OCI-LY1 (cell line): ENCODE data around the gene AKT3.
"Not testable (repeated sequence)": the region's sequence is repeated elsewhere in the genome, so short reads cannot be mapped to it uniquely, and the experiment has no call there.

Experiments
- H2AFZ ChIP-seq: fragments of 200-600 bp; sonication (generic), shearing (Covaris generic); 2 replicates; pipeline ENCODE4 v1.6.0; 2014; ENCODE audit warnings: antibody characterized with exemption, mild to moderate bottlenecking, low read length
- H3F3A ChIP-seq: fragments of 200-600 bp; sonication (generic), shearing (Covaris generic); 2 replicates; pipeline ENCODE4 v1.6.0; 2014; ENCODE audit warnings: mild to moderate bottlenecking, antibody characterized with exemption, low read length, moderate library complexity; ENCODE audit not compliant: insufficient read depth
- H3K27ac ChIP-seq: fragments of 200-600 bp; sonication (generic); 2 replicates; pipeline ENCODE4 v1.5.1; 2014; ENCODE audit warnings: low read length, mixed run types, mild to moderate bottlenecking, low read depth; ENCODE audit not compliant: poor library complexity, severe bottlenecking
- H3K27me3 ChIP-seq: fragments of 200-600 bp; sonication (generic); 2 replicates; pipeline ENCODE4 v1.6.0; 2014; ENCODE audit warnings: antibody characterized with exemption, mild to moderate bottlenecking, low read length, moderate library complexity; ENCODE audit not compliant: insufficient read depth
- H3K36me3 ChIP-seq: fragments of 200-600 bp; sonication (generic); 2 replicates; pipeline ENCODE4 v1.6.1; 2014; ENCODE audit warnings: mild to moderate bottlenecking, antibody characterized with exemption, low read length, moderate library complexity, mixed read lengths; ENCODE audit not compliant: insufficient read depth
- H3K4me1 ChIP-seq: fragments of 200-600 bp; sonication (generic); 2 replicates; pipeline ENCODE4 v1.5.1; 2014; ENCODE audit warnings: mild to moderate bottlenecking, low read length, moderate library complexity; ENCODE audit not compliant: insufficient read depth, severe bottlenecking
- H3K4me2 ChIP-seq: fragments of 200-600 bp; sonication (generic), shearing (Covaris generic); 2 replicates; pipeline ENCODE4 v1.6.1; 2014; ENCODE audit warnings: low read length
- H3K4me3 ChIP-seq: fragments of 200-600 bp; sonication (generic); 2 replicates; pipeline ENCODE4 v1.5.1; 2014; ENCODE audit warnings: low read length, low read depth, mild to moderate bottlenecking, mixed read lengths; ENCODE audit not compliant: poor library complexity, severe bottlenecking
- H3K79me2 ChIP-seq: fragments of 200-600 bp; shearing (Covaris generic); 2 replicates; pipeline ENCODE4 v1.6.1; 2016; ENCODE audit warnings: mixed run types, low read length, mixed read lengths; ENCODE audit not compliant: insufficient read depth
- H3K9ac ChIP-seq: fragments of 200-600 bp; sonication (generic), shearing (Covaris generic); 2 replicates; pipeline ENCODE4 v1.6.1; 2014; ENCODE audit warnings: mild to moderate bottlenecking, low read length, mixed read lengths
- H3K9me2 ChIP-seq: fragments of 200-600 bp; sonication (generic), shearing (Covaris generic); 2 replicates; pipeline ENCODE4 v1.6.1; 2014; ENCODE audit warnings: low read depth, mild to moderate bottlenecking, low read length, mixed read lengths
- H3K9me3 ChIP-seq: fragments of 200-600 bp; shearing (Covaris generic); 2 replicates; pipeline ENCODE4 v1.6.1; 2014; ENCODE audit warnings: low read length, mixed read lengths
- H4K20me1 ChIP-seq: fragments of 200-600 bp; sonication (generic), shearing (Covaris generic); 2 replicates; pipeline ENCODE4 v1.6.0; 2016; ENCODE audit warnings: mild to moderate bottlenecking, low read length; ENCODE audit not compliant: insufficient read depth
- CTCF ChIP-seq: fragments of 200-600 bp; sonication (generic), shearing (Covaris generic); IDR thresholded peaks from 2 replicates; pipeline ENCODE4 v1.5.1; 2017; ENCODE audit warnings: mild to moderate bottlenecking, antibody characterized with exemption, low read length, moderate library complexity, mixed read lengths
- EZH2 ChIP-seq: fragments of 200-600 bp; sonication (generic), shearing (Covaris generic); IDR thresholded peaks from 2 replicates; pipeline ENCODE4 v1.8.0; 2017; ENCODE audit warnings: borderline replicate concordance, mixed run types, mild to moderate bottlenecking, antibody characterized with exemption, low read length, moderate library complexity, mixed read lengths

The AKT3 gene

DNA sequence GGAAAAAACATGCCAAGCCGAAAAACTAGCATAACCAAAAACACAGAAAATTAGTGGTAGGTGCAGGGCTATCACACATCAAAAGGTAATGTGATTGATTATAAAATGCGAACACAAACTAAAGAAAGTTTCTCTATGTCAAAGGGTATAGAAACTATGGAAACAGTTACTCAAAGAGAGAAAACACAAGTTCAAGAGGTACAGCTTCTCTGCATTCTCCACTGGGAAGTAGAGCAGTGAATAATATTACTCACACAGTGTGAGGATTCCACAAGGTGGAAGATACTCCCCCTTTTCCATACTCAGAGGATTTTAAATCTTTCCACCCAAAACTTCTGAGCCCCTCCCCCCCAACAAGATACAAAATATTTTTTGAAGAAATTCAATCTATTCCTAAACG, 18.6 kb downstream of the AKT3 start:
- no peaks in the 10 kb centered on the region for H3F3A ChIP-seq
- no peaks in the 10 kb centered on the region for H3K9me2 ChIP-seq
- H3K4me2 ChIP-seq, result no peak overlapping the region
- H3K27ac ChIP-seq, result no peak overlapping the region
- no peak overlapping the region for H2AFZ ChIP-seq
- no peak for TF ChIP-seq CTCF
- TF ChIP-seq EZH2, result no peak
- H3K27me3 ChIP-seq, result no peaks in the 10 kb centered on the region
- H3K79me2 ChIP-seq, result no peaks in the 10 kb centered on the region
- H3K9me3 ChIP-seq, result no peaks in the 10 kb centered on the region
- H3K9ac ChIP-seq, result no peak overlapping the region
- no peaks in the 10 kb centered on the region for H3K4me1 ChIP-seq
- no peak overlapping the region for H3K4me3 ChIP-seq
- no peaks in the 10 kb centered on the region for H3K36me3 ChIP-seq
- no peaks in the 10 kb centered on the region for H4K20me1 ChIP-seq

GRCh38 chr1:243827206-243827605, 22.8 kb downstream of the AKT3 start:
- Histone ChIP-seq H3K9ac (no peak overlapping the region), H4K20me1 (no peaks in the 10 kb centered on the region), H3K4me3 (no peak overlapping the region), H3F3A (no peaks in the 10 kb centered on the region), H3K36me3 (no peaks in the 10 kb centered on the region), H3K27me3 (no peaks in the 10 kb centered on the region), H3K9me3 (no peaks in the 10 kb centered on the region), H3K27ac (no peak overlapping the region), H3K4me2 (no peak overlapping the region), H3K79me2 (no peaks in the 10 kb centered on the region), H3K4me1 (no peaks in the 10 kb centered on the region), H3K9me2 (no peaks in the 10 kb centered on the region), H2AFZ (no peak overlapping the region)
- TF ChIP-seq CTCF, result no peak
- TF ChIP-seq EZH2, result no peak

GRCh38 chr1:243824907-243825306, 25.1 kb downstream of the AKT3 start:
- not testable (repeated sequence) for H3K9me3 ChIP-seq, H3K4me3 ChIP-seq, H3K4me2 ChIP-seq

DNA sequence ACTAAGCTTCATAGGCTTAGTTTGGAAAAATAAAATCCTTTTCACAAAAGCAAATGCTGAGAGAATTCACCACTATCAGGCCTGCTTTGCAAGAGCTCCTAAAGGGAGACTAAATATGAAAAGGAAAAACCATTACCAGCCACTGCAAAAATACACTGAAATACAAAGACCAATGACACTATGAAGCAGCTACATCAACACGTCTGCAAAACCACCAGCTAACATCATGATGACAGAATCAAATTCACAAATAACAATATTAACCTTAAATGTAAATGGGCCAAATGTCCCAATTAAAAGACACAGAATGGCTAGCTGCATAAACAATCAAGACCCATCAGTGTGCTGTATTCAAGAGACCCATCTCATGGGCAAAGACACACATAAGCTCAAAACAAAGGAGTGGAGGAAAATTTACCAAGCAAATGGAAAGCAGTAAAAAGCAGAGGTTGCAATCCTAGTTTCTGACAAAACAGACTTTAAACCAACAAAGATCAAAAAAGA, 28.8 kb downstream of the AKT3 start:
- no peak overlapping the region for H2AFZ ChIP-seq

More at GRCh38 chr1:243824907-243825306, 25.1 kb downstream of the AKT3 start:
- H3K9me2 ChIP-seq, H3K79me2 ChIP-seq, H3K36me3 ChIP-seq, H3F3A ChIP-seq, H3K27ac ChIP-seq, H3K9ac ChIP-seq, H4K20me1 ChIP-seq, H3K4me1 ChIP-seq, H2AFZ ChIP-seq, H3K27me3 ChIP-seq: not testable (repeated sequence)

More for the DNA sequence above, 28.8 kb downstream of the AKT3 start:
- Histone ChIP-seq H4K20me1 (no peaks in the 10 kb centered on the region), H3K9me2 (no peaks in the 10 kb centered on the region), H3K79me2 (no peaks in the 10 kb centered on the region), H3F3A (no peaks in the 10 kb centered on the region), H3K4me1 (no peaks in the 10 kb centered on the region), H3K4me2 (no peak overlapping the region), H3K27me3 (no peaks in the 10 kb centered on the region), H3K36me3 (no peaks in the 10 kb centered on the region), H3K27ac (no peak overlapping the region), H3K9ac (no peak overlapping the region), H3K4me3 (no peak overlapping the region), H3K9me3 (no peaks in the 10 kb centered on the region)
- TF ChIP-seq EZH2 (no peak), CTCF (no peak)
